Subcutaneous adipose tissue (tissue), 4 donors: ENCODE measurements around the gene TTLL11. TPM values are rescaled to one million over a fixed set of nuclear protein-coding genes. Genes with fewer than 3 reads are reported as not detected.

Source experiments
- total RNA-seq, 4 donors: library from RNA; depleted of rRNA; stranded (reverse); fragments of >200 nt; gene quantifications; one replicate each; pipeline ENCODE4 v1.1.0, GENCODE V29; 2016
- TF ChIP-seq, protein P1 (sequence below): fragments of 450-650 bp; IDR thresholded peaks from one replicate; pipeline ENCODE4 v1.5.1; 2016; ENCODE audit warnings: low read depth, mild to moderate bottlenecking, control low read depth, antibody characterized with exemption, moderate library complexity

TTLL11 gene
- total RNA-seq, 4 donors from 2014 or later: 4.4 to 8.7 (median 6.4) TPM

DNA sequence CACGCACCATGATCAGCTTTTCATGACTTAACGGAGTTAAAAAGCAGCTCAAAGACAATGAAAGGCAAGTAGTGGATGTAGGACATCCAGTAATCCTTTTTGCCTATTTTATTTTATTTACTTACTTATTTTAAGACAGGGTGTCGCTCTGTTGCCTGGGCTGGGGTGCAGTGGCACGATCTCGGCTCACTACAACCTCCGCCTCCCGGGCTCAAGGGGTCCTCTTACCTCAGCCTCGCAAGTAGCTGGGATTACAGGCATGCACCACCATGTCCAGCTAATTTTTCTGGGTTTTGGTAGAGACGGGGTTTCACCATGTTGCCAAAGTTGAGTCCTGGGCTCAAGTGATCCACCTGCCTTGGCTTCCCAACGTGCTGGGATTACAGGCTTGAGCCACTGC, 292.7 kb downstream of the TTLL11 start:
- TF ChIP-seq, protein P1, sequence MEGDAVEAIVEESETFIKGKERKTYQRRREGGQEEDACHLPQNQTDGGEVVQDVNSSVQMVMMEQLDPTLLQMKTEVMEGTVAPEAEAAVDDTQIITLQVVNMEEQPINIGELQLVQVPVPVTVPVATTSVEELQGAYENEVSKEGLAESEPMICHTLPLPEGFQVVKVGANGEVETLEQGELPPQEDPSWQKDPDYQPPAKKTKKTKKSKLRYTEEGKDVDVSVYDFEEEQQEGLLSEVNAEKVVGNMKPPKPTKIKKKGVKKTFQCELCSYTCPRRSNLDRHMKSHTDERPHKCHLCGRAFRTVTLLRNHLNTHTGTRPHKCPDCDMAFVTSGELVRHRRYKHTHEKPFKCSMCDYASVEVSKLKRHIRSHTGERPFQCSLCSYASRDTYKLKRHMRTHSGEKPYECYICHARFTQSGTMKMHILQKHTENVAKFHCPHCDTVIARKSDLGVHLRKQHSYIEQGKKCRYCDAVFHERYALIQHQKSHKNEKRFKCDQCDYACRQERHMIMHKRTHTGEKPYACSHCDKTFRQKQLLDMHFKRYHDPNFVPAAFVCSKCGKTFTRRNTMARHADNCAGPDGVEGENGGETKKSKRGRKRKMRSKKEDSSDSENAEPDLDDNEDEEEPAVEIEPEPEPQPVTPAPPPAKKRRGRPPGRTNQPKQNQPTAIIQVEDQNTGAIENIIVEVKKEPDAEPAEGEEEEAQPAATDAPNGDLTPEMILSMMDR: no peak

DNA sequence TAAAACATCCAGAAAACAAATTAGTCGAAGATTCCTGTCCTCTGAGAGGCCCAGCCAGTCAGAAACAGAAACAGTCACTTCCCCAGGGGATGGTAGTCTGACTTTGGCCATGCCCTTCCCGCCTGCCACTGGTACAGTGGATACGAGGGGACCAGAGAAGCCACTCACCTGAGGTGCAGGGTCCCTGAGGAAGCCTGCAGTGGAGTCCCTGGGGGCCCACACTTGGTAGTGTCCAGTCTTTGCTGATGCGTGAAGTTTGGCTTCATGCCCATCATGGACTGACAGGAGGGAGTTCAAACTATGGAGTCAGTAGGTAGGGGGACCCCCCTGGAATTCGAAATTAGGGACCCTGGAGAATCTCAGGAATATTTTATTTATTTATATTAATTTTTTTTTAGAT, 294.2 kb downstream of the TTLL11 start:
- TF ChIP-seq, protein P1: no peak

DNA sequence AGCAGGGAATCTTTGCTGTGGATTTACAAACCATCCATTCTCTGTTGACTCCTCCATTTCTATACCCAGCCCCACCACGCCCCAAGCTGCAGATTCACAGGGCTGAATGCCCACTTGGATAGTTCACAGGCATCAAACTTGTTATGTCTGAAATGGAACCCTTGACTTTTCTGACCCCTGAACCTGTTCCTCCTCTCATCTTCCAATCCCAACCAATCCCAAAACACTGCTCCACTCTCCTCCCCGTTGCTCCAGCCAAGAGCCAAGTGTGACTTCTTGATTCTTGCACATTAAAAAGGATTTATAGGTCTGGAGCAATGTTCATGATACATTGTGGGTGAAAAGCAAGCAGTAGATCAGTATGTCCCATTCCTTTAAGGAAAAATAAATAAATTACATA, 296.0 kb downstream of the TTLL11 start:
- TF ChIP-seq, protein P1: no peak

DNA sequence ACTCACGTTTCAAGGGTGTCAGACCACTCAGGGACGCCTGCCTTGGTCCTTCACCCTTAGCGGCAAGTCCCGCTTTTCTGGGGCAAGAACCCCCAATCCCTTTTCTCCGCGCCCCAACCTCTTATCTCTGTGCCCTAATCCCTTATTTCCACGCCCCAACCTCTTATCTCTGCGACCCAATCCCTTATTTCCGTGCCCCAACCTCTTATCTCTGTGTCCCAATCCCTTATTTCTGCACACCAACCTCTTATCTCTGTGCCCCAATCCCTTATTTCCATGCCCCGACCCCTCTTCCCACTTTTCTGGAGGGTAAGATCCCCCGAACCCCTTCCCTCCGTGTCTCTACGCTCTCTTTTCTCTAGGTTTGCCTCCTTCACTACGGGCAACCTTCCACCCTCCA, 302.3 kb downstream of the TTLL11 start:
- TF ChIP-seq, protein P1: no peak

DNA sequence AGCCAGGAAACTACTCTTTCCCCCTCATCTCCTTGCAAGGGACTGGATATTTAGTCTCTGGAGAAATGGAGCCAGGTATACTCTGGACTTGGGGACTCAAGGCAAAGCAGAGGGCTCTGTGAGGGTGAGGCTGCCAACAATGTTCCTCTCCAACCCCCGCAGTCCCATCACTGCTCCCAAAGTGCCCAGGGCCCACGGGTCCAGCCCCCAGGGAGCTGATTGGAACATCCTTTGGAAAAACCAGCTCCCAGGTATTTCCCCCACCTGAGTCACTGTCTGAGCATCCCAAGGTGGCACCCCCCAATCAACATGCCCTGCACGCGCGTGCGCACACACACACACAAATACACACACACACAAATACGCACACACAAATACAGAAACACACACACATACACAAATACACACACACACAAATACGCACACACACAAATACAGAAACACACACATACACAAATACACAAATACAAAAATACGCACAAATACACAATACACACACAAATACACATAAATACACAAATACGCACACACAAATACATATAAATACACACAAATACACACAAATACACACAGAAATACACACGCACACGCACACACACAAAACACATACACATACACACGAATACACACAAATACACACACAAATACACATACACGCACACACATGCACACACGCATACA, 304.3 kb downstream of the TTLL11 start:
- TF ChIP-seq, protein P1: no peak

DNA sequence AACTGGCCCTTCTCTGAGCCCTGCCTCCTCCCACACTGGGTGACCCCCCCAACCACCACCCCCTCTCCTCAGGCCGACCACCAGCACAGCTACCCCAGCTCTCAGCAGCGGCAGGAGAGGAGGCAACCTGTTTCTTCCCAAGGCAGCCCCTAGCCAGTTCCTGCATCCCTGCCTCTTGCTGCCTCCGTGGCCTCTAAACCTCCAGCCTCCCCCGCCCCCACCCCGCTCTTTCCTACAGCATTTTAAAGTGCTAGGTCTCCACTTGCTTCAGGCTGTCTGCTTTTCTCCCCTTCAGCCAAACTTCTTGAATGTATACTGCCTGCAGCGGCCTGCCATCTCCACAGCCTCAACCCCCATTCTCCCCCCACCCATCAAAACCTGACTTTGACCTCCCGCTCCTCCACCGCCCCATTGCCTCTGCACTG, 306.1 kb downstream of the TTLL11 start:
- TF ChIP-seq, protein P1: no peak

DNA sequence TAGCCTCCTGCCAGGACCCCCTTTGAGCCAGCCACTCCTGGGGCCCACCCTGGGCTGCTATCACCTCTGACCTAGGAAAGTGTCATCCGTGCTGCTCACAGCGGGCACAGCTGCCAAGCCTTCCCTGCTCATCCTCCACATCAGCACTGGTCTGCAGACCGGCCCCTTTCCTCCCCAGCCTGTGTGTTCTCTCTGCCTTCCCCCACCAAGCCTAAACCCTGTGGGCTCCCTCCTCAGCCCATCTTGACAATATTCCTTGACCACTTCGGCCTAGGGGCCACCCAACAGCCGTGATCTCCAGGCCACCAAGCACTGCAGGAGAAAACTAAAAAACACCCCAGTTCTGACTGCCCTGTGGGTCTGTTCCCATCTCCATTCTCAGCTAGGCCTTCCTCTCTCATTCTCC, 306.6 kb downstream of the TTLL11 start:
- TF ChIP-seq, protein P1: no peak
